H1 (cell line): Measurements from ENCODE around the gene APBA2. TPM values are rescaled to one million over a fixed set of nuclear protein-coding genes. Genes with fewer than 3 reads are reported as not detected.

Experiments
- CTCF ChIA-PET: fragments of 300-600 bp; sonication (Branson Sonifier 250); formaldehyde crosslinking; loops from one replicate; lab custom pipeline; 2021; ENCODE audit not compliant: partially characterized antibody; lab: Charles Lee
- POLR2A ChIA-PET: fragments of 300-600 bp; sonication (Branson Sonifier 250); formaldehyde crosslinking; loops from one replicate; lab custom pipeline; 2021; ENCODE audit warnings: inconsistent platforms; ENCODE audit not compliant: partially characterized antibody; lab: Charles Lee
- DNase-seq, 2 experiments: peaks; one replicate each; pipeline versions ENCODE4 v3.0.0 to v3.0.0-alpha.2; 2010 to 2022; ENCODE audit warnings: low spot score in 2 of 2, low read depth in 1 of 2, mixed read lengths in 1 of 2
- FAIRE-seq: peaks from 2 replicates; lab custom pipeline; 2011; peaks lifted over from hg19 to GRCh38; lab: Jason Lieb, UNC
- H2AFZ ChIP-seq: 2 replicates; pipeline ENCODE4 v1.8.1; 2012; ENCODE audit warnings: low read length, inconsistent platforms
- H2AK5ac ChIP-seq: 2 replicates; pipeline ENCODE4 v1.6.1; 2013; ENCODE audit warnings: low read depth, low read length
- H2BK120ac ChIP-seq: replicated peaks from 2 replicates; pipeline ENCODE3; 2013; ENCODE audit warnings: low read depth, low read length, inconsistent platforms
- H2BK12ac ChIP-seq: 2 replicates; pipeline ENCODE4 v1.6.1; 2013; ENCODE audit warnings: low read depth, low read length
- H2BK15ac ChIP-seq: 2 replicates; pipeline ENCODE4 v1.6.1; 2013; ENCODE audit warnings: low read length
- H2BK20ac ChIP-seq: 2 replicates; pipeline ENCODE4 v1.6.1; 2013; ENCODE audit warnings: low read length
- H2BK5ac ChIP-seq: 2 replicates; pipeline ENCODE4 v1.6.1; 2013; ENCODE audit warnings: low read depth, low read length
- H3K14ac ChIP-seq: 2 replicates; pipeline ENCODE4 v1.6.1; 2013; ENCODE audit warnings: inconsistent platforms; ENCODE audit not compliant: insufficient read length
- H3K18ac ChIP-seq: 2 replicates; pipeline ENCODE4 v1.6.1; 2013; ENCODE audit warnings: low read length; ENCODE audit errors: extremely low read depth
- H3K23ac ChIP-seq: 2 replicates; pipeline ENCODE4 v1.6.1; 2013; ENCODE audit warnings: inconsistent platforms; ENCODE audit not compliant: insufficient read length
- H3K23me2 ChIP-seq: 2 replicates; pipeline ENCODE4 v1.6.1; 2013; ENCODE audit warnings: low read depth, low read length
- H3K27ac ChIP-seq: 2 replicates; pipeline ENCODE4 v1.6.1; 2011; ENCODE audit warnings: low read depth, low read length, inconsistent platforms
- H3K27me3 ChIP-seq, 4 experiments: replicated peaks in 1 of 4; 1 replicate in 1 of 4; 2 replicates in 3 of 4; pipeline versions ENCODE4 v1.6.1 to v1.8.1; 2011 to 2013; ENCODE audit warnings: low read length in 3 of 4, mild to moderate bottlenecking in 3 of 4, inconsistent platforms in 2 of 4, mixed read lengths in 2 of 4, moderate library complexity in 1 of 4; ENCODE audit not compliant: control insufficient read depth in 3 of 4, insufficient read depth in 3 of 4; ENCODE audit errors: extremely low read depth in 1 of 4
- H3K36me3 ChIP-seq, 4 experiments: 2 replicates each; pipeline versions ENCODE4 v1.6.1 to v1.8.1; 2011 to 2013; ENCODE audit warnings: mild to moderate bottlenecking in 4 of 4, low read length in 3 of 4, moderate library complexity in 2 of 4, control low read depth in 1 of 4, inconsistent platforms in 1 of 4; ENCODE audit not compliant: insufficient read depth in 4 of 4, control insufficient read depth in 2 of 4
- H3K4ac ChIP-seq: replicated peaks from 2 replicates; pipeline ENCODE3; 2013; ENCODE audit warnings: low read length, low read depth, mixed read lengths, inconsistent platforms; ENCODE audit not compliant: insufficient read length
- H3K4me1 ChIP-seq, 4 experiments: replicated peaks in 1 of 4; 1 replicate in 1 of 4; 2 replicates in 3 of 4; pipeline versions ENCODE4 v1.6.1 to v1.8.1; 2011 to 2013; ENCODE audit warnings: low read length in 3 of 4, inconsistent platforms in 2 of 4, mixed read lengths in 1 of 4; ENCODE audit not compliant: insufficient read depth in 4 of 4, control insufficient read depth in 3 of 4
- H3K4me2 ChIP-seq, 2 experiments: 2 replicates each; pipeline versions ENCODE4 v1.6.1 to v1.8.1; 2011 to 2013; ENCODE audit warnings: low read depth in 2 of 2, low read length in 2 of 2, control low read depth in 1 of 2, inconsistent platforms in 1 of 2, mild to moderate bottlenecking in 1 of 2; ENCODE audit not compliant: insufficient read depth in 1 of 2
- H3K4me3 ChIP-seq, 4 experiments: fragments of 200-600, 300-600 bp in 1 of 4; sonication (generic), shearing (Covaris generic), sonication (Bioruptor Twin) in 1 of 4; 2 replicates each; pipeline versions ENCODE4 v1.5.1 to v1.8.1; 2011 to 2016; ENCODE audit warnings: low read length in 4 of 4, low read depth in 3 of 4, control low read depth in 2 of 4, inconsistent platforms in 2 of 4, mild to moderate bottlenecking in 2 of 4, mixed read lengths in 1 of 4, moderate library complexity in 1 of 4; ENCODE audit not compliant: insufficient read depth in 2 of 4; ENCODE audit errors: extremely low read depth in 1 of 4
- H3K56ac ChIP-seq: replicated peaks from 2 replicates; pipeline ENCODE3; 2013; ENCODE audit warnings: low read depth, mild to moderate bottlenecking, mixed read lengths, low read length, inconsistent platforms; ENCODE audit not compliant: insufficient read length
- H3K79me1 ChIP-seq: 2 replicates; pipeline ENCODE4 v1.6.1; 2013; ENCODE audit warnings: low read depth, low read length, control low read depth
- H3K79me2 ChIP-seq, 2 experiments: 2 replicates each; pipeline versions ENCODE4 v1.6.1 to v1.8.1; 2012 to 2013; ENCODE audit warnings: low read length in 2 of 2, mild to moderate bottlenecking in 2 of 2, inconsistent platforms in 1 of 2; ENCODE audit not compliant: insufficient read depth in 2 of 2, control insufficient read depth in 1 of 2
- H3K9ac ChIP-seq, 4 experiments: replicated peaks in 1 of 4; 1 replicate in 1 of 4; 2 replicates in 3 of 4; pipeline versions ENCODE4 v1.6.1 to v1.8.1; 2011 to 2013; ENCODE audit warnings: low read depth in 3 of 4, low read length in 3 of 4, control low read depth in 2 of 4, mild to moderate bottlenecking in 2 of 4, moderate library complexity in 2 of 4, inconsistent platforms in 1 of 4; ENCODE audit errors: extremely low read depth in 1 of 4
- H3K9me3 ChIP-seq, 2 experiments: 2 replicates each; pipeline versions ENCODE4 v1.6.1 to v1.8.1; 2012 to 2013; ENCODE audit warnings: mild to moderate bottlenecking in 2 of 2, moderate library complexity in 2 of 2, control low read depth in 1 of 2, inconsistent platforms in 1 of 2, low read depth in 1 of 2, low read length in 1 of 2, mixed read lengths in 1 of 2; ENCODE audit not compliant: insufficient read depth in 2 of 2
- H4K20me1 ChIP-seq, 2 experiments: replicated peaks in 1 of 2; 2 replicates each; pipeline versions ENCODE3 to v1.8.1; 2011 to 2013; ENCODE audit warnings: inconsistent platforms in 2 of 2, low read length in 2 of 2, mild to moderate bottlenecking in 1 of 2; ENCODE audit not compliant: insufficient read depth in 2 of 2, control insufficient read depth in 1 of 2
- H4K5ac ChIP-seq: 2 replicates; pipeline ENCODE4 v1.6.1; 2013; ENCODE audit warnings: low read length, low read depth, mixed read lengths, inconsistent platforms; ENCODE audit not compliant: insufficient read length
- H4K8ac ChIP-seq: 2 replicates; pipeline ENCODE4 v1.8.0; 2013; ENCODE audit warnings: mild to moderate bottlenecking, moderate library complexity, low read length, inconsistent platforms; ENCODE audit not compliant: insufficient read depth; ENCODE audit errors: extremely low read depth
- H4K91ac ChIP-seq: replicated peaks from 2 replicates; pipeline ENCODE3; 2013; ENCODE audit warnings: low read length, mixed read lengths, inconsistent platforms; ENCODE audit not compliant: insufficient read length
- WGBS, 2 experiments: shearing (Covaris generic) in 1 of 2; methylation state at CpG; one replicate each; pipeline versions ENCODE4 v1.1.6 to v1.1.7; 2013 to 2015; ENCODE audit warnings: low lambda C conversion rate in 2 of 2, mixed read lengths in 2 of 2, inconsistent platforms in 1 of 2, low coverage in 1 of 2, missing lambda C conversion rate in 1 of 2; ENCODE audit not compliant: insufficient replicate concordance in 2 of 2, insufficient coverage in 1 of 2, insufficient read length in 1 of 2; ENCODE audit errors: extremely low coverage in 1 of 2, missing lambda C conversion rate in 1 of 2; 5-methylcytosine and 5-hydroxymethylcytosine counted together
- polyA plus RNA-seq, 7 experiments: library from polyadenylated mRNA; depleted of rRNA in 3 of 7; stranded (reverse) in 5 of 7; unstranded in 2 of 7; fragments of >200 nt in 5 of 7; fragments of 200-250 nt in 2 of 7; gene quantifications; 1 replicate in 5 of 7; 2 replicates in 1 of 7; 4 replicates in 1 of 7; pipeline versions ENCODE4 v1.2.1 to v1.2.3, GENCODE V29; 2011 to 2013; ENCODE audit warnings: missing spikeins in 2 of 7, mixed read lengths in 2 of 7
- total RNA-seq: library from RNA; stranded (reverse); fragmentation: NEBNext Ultra II Directional; extraction: Animal tissue kit (Norgen Biotek cat#: 25700); gene quantifications from 2 replicates; pipeline ENCODE4 v1.2.1, GENCODE V29; 2021

APBA2 gene
- total and polyA plus RNA-seq, 2 of the 8 experiments (the other 6 are each of a cell fraction or from before 2014, with no cell fraction given), result 15.5 to 19.0 TPM

GRCh38 chr15:29039466-29040369 lies 153.9 kb downstream of the APBA2 start:
- H2BK5ac ChIP-seq, result no peak overlapping the region
- no peak overlapping the region for H2BK15ac ChIP-seq
- H3K9me3 ChIP-seq, result no peaks in the 10 kb centered on the region
- DNase-seq (no peak), FAIRE-seq (peak; percentile 69)
- H3K36me3 ChIP-seq, result no peaks in the 10 kb centered on the region
- H4K8ac ChIP-seq, result no peak overlapping the region
- no peak overlapping the region for H3K23ac ChIP-seq
- 77% methylated on average over 13 of the region's 13 CpGs; no CpG with 5 or more reads in 1 of the 2 experiments for WGBS, 2 experiments
- no peak overlapping the region for H2BK120ac ChIP-seq
- no peaks in the 10 kb centered on the region for H3K27me3 ChIP-seq
- H3K18ac ChIP-seq, result no peak overlapping the region
- H2BK20ac ChIP-seq, result no peak overlapping the region
- H2BK12ac ChIP-seq, result no peak overlapping the region
- no peak overlapping the region for H4K5ac ChIP-seq
- CTCF ChIA-PET, result interaction anchor here (0.6 to 2.2 kb wide), 5 partner anchors 42 to 413 kb away, joined by 3 to 10 read pairs (median 5); no protein-coding TSS in a partner anchor
- POLR2A ChIA-PET, result interaction anchor here (1.0 kb wide), 1 partner anchor 50 kb away, joined by 3 read pairs; no protein-coding TSS in a partner anchor
- H3K9ac ChIP-seq, result no peak overlapping the region
- no peaks in the 10 kb centered on the region for H3K23me2 ChIP-seq
- H3K4me1 ChIP-seq, result peaks cover 3 to 14% (median 8%) of the 10 kb centered on the region in 4 experiments; a peak in 6 of 7 replicates
- no peaks in the 10 kb centered on the region for H3K79me2 ChIP-seq
- H3K14ac ChIP-seq, result no peak overlapping the region
- no peak overlapping the region for H3K4ac ChIP-seq
- no peak overlapping the region for H2AFZ ChIP-seq
- H4K91ac ChIP-seq, result no peak overlapping the region
- H2AK5ac ChIP-seq, result no peak overlapping the region
- H3K27ac ChIP-seq, result no peak overlapping the region
- H3K4me2 ChIP-seq, result no peak overlapping the region; a peak in 1 of 4 replicates
- no peaks in the 10 kb centered on the region for H3K79me1 ChIP-seq
- H3K56ac ChIP-seq, result no peak overlapping the region
- H3K4me3 ChIP-seq, result no peak overlapping the region
- no peaks in the 10 kb centered on the region for H4K20me1 ChIP-seq
